ENCODE data around the gene SLC6A19.

Gene SLC6A19

DNA sequence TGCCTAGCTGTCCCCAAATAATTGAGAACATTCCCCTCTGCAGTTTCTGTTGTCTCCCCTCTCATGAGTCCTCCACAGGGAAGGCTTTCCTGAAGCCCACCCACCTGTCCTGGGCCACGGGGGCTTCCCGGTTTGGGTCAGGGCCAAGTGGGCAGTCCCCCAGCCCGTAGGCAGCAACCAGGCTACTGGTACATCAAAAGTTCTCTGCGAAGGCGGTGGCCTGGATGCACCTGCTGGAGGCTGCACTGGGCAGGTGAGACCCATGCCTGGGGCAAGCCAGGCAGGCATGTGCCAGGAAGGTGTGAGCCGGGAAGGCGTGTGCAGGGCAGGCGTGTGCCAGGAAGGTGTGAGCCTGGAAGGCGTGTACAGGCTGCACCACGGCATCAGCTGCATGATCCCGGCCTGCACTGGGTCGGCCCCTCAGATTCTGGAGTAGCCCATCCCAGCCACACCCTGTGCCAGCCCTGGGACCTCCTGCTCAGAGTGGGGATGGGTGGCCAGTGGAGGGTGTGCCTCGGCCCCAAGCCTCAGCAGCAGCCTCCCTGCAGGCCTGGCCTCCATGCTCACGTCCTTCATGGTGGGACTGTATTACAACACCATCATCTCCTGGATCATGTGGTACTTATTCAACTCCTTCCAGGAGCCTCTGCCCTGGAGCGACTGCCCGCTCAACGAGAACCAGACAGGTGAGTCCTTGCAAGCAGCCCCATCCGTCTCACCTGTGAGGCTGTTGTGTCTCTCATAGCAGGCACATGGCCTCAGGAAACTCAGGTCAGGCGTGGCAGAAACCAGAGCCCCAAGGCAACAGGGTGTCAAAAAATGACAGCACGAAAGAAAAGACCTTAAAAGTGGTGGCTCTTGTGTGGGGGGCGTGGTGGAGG, 8.7 kb downstream of the SLC6A19 start:
- no peak for DNase-seq (ENCODE audit: low read depth)

DNA sequence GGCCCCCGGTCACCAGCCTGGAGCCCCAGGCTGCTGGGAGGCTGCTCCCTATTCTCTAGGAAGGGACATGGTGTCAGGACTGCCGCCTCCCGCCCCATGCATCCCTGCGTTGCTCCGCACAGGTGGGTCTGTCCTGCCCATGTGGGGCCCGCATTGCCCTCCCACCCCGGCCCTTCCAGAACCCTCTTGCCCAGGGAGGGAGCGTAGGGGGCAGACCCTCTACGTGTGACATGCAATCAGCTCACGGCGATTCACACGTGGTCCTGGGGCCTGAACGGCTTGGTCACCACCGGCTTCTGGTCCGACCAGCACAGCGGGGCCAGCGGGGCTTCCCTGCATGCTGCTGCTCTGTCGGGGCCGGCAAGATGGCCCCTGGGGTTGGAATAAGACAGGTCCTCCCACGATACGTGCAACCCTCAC, 9.4 kb downstream of the SLC6A19 start:
- DNase-seq (ENCODE audit: low read depth), result no peak

DNA sequence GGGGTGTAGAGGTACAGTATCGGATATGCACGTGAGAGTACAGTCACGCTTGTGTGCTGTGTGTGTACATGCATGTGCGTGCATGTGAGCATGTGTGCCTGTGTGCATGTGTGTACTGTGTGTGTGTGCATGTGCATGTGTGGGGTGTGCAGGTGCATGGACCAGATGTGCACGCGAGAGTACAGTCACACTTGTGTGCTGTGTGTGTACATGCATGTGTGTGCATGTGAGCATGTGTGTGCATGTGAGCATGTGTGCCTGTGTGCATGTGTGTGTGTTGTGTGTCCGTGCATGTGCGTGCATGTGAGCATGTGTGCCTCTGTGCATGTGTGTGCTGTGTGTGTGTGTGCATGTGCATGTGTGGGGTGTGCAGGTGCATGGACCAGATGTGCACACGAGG, 10.3 kb downstream of the SLC6A19 start:
- DNase-seq (ENCODE audit: low read depth), result no peak

GRCh38 chr5:1212271-1212670, 10.9 kb downstream of the SLC6A19 start:
- no peak for DNase-seq (ENCODE audit: low read depth)

- DNase-seq (ENCODE audit: low read depth), result no peak
Observed at GRCh38 chr5:1212881-1213280, 11.5 kb downstream of the SLC6A19 start.

GRCh38 chr5:1213508-1214162, 12.2 kb downstream of the SLC6A19 start:
- DNase-seq (ENCODE audit: low read depth), result no peak

- DNase-seq (ENCODE audit: low read depth), result no peak
Observed at GRCh38 chr5:1214163-1214935, 13.0 kb downstream of the SLC6A19 start.

DNA sequence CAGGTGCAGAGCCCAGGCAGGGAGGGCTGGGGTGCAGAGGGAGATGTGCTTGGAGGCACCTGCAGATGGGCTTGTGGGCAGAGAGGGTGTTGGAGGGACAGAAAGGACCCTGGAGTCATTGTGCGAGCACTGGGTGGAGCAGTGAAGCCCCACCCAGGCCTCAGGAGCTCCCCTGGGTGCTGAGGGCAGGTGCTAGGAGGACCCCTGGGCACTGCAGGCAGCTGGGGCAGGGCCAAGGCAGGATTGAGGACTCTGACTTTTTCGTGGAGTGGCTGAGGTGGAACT, 13.5 kb downstream of the SLC6A19 start:
- DNase-seq (ENCODE audit: low read depth), result no peak

DNA sequence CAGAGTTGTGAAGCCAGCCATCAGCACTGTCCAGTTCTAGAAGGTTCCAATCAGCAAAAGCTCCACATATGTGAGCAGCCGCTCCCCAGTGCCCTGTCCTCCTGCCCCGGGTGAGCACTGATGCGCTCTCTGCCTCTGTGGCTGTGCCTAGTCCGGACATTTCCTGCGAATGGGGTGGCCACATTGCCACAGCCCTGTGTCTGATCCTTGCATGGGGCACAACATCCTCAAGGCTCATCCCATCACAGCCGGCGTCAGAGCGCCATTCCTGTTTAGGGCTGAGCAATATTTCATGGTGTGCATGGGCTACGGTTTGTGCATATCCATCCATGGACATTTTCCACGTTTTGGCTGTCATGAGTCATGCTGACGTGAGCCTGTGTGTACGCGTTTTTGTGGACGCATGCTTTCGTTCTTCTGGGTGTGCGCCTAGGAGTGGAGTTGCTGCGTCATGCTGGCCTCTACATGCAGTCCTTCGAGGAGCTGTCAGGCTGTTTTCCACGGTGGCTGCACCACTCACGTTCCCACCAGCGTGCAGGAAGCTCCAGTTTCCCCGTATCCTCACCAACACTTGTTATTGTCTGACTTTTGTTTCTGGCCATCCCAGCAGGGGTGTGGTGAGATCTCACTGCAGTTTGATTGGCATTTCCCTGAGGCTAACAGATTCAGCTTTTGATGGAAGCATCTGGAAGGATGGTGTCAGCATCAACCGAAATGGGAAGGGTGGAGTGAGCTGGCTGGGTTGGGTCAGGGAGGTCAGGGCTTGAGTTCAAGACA, 14.1 kb downstream of the SLC6A19 start:
- no peak for DNase-seq (ENCODE audit: low read depth)

DNA sequence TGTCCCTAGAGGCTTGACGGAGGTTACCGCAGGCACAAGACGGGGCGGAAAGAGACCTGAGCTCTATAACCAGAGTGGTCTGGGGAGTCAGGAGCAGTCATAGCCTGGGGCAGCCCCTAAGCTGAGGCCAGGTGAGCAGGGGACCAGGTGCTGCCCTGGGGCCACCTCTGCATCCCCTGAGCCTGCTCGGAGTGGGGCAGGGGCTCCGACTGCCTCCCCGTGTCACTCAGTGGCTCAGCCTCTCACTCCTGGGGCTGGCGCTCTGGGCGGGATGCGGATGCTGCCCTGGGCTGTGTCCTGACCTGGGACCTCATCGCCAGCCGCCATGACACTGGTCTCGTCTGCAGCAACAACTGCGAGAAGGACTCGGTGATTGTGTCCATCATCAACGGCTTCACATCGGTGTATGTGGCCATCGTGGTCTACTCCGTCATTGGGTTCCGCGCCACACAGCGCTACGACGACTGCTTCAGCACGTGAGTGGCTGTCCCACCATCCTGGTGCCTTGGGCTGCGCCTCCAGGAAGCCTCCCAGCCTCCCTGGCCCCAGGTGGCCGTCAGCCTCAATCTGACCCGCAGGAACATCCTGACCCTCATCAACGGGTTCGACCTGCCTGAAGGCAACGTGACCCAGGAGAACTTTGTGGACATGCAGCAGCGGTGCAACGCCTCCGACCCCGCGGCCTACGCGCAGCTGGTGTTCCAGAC, 15.0 kb downstream of the SLC6A19 start:
- DNase-seq (ENCODE audit: low read depth), result no peak

DNA sequence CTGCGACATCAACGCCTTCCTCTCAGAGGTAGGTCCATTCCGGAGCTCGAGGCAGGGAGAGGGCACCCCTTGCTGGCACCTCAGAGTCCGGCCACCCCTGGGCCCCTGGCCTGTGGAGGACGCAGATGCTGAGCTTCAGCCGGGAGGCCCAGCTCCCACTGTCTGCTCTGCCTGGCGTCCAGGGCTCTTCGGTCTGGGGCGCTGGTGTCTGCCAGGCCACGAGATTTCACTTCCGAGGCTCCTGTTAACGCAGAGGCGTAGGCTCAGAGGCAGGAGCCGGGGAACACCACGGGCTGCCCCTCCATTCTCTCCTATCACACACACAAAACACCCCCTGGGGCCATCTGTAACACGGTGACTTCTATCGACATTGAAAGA, 15.5 kb downstream of the SLC6A19 start:
- no peak for DNase-seq (ENCODE audit: low read depth)

DNA sequence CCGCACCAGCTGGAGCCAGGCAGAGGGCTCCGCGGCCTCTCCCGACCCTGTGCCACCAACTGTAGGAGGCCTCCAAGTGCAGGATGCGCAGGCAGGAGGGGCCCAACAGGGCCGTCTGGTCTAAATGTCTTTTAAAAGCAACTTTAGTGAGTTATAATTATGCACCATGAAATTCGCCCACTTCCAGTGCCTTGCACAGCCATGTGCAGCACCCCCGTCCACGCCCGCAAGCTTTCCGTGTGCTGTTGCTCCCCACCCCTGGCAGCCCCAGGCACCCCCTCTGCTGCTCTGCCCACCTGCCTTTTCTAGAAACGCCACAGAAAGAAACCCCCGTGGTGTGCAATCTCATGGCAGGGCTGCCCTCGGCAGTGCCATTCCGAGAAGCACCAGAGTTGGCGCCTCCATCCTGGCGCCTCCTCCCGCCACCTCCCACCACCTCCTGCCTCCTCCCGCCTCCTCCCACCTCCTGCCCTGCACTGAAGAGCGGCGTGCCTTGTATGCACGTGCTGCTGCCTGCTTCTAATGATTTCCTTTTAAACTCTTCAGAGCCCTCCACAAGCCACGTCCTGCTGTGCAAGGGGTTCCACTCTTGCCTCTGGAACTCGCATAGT, 16.3 kb downstream of the SLC6A19 start:
- no peak for DNase-seq (ENCODE audit: low read depth)

GRCh38 chr5:1218351-1219080, 17.1 kb downstream of the SLC6A19 start:
- DNase-seq (ENCODE audit: low read depth), result no peak

- DNase-seq (ENCODE audit: low read depth), result no peak
Observed at GRCh38 chr5:1219098-1219767, 17.8 kb downstream of the SLC6A19 start.

GRCh38 chr5:1219768-1220100, 18.3 kb downstream of the SLC6A19 start:
- DNase-seq (ENCODE audit: low read depth), result no peak

DNA sequence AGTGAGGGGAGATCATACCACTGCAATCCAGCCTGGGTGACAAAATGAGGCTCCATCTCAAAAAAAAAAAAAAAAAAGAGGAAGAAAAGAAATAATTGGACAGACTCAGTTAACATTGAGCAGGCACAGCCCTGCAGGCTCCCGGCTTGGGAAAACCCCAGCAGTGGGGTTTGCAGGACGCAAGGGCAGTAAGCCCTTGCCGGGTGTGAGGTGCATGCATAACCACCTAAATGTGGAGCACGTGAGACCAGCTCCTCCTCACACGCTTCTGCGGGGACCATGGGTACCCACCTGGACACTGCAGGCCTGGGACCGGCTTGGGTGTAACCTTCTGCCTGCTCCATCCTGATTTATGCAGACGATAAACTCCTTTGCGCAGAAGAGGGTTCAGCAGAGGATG, 19.0 kb downstream of the SLC6A19 start:
- no peak for DNase-seq (ENCODE audit: low read depth)

- DNase-seq (ENCODE audit: low read depth), result no peak
Observed at GRCh38 chr5:1220831-1221230, 19.4 kb downstream of the SLC6A19 start.

DNA sequence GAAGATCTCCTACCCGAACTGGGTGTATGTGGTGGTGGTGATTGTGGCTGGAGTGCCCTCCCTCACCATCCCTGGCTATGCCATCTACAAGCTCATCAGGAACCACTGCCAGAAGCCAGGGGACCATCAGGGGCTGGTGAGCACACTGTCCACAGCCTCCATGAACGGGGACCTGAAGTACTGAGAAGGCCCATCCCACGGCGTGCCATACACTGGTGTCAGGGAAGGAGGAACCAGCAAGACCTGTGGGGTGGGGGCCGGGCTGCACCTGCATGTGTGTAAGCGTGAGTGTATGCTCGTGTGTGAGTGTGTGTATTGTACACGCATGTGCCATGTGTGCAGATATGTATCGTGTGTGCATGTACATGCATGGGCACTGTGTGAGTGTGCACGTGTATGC, 20.3 kb downstream of the SLC6A19 start:
- no peak for DNase-seq (ENCODE audit: low read depth)

GRCh38 chr5:1222147-1222546, 20.8 kb downstream of the SLC6A19 start:
- DNase-seq (ENCODE audit: low read depth), result no peak

- no peak for DNase-seq (ENCODE audit: low read depth)
Observed at GRCh38 chr5:1222621-1223277, 21.4 kb downstream of the SLC6A19 start.
